Psoas muscle (tissue), 8 donors: ENCODE measurements around the gene NAT14. TPM values are rescaled to one million over a fixed set of nuclear protein-coding genes. Genes with fewer than 3 reads are reported as not detected.

ENCODE experiments used
- ATAC-seq, 4 donors: fragments of 200-7000 bp; cut with Tn5 transposase; one replicate each; pipeline ENCODE4 v1.9.1; 2020; ENCODE audit warnings: moderate library complexity in 3 of 4, mild to moderate bottlenecking in 2 of 4
- DNase-seq, 2 donors: peaks; one replicate each; pipeline ENCODE4 v3.0.0-alpha.2; 2020
- H3K27ac ChIP-seq: fragments of 200-600 bp; one replicate; pipeline ENCODE4 v1.8.0; 2022
- H3K27me3 ChIP-seq, 3 donors: fragments of 200-600 bp in 1 of 3; one replicate each; pipeline versions ENCODE4 v1.6.1 to v1.8.0; 2013 to 2022; ENCODE audit warnings: low read length in 2 of 3, mild to moderate bottlenecking in 2 of 3, moderate library complexity in 1 of 3; ENCODE audit not compliant: insufficient read depth in 3 of 3
- H3K36me3 ChIP-seq, 2 donors: fragments of 200-600 bp in 1 of 2; one replicate each; pipeline versions ENCODE4 v1.6.1 to v1.8.0; 2013 to 2022; ENCODE audit warnings: low read depth in 1 of 2, mild to moderate bottlenecking in 1 of 2, moderate library complexity in 1 of 2; ENCODE audit not compliant: insufficient read depth in 1 of 2
- H3K4me1 ChIP-seq: fragments of 200-600 bp; one replicate; pipeline ENCODE4 v1.8.0; 2022
- H3K4me3 ChIP-seq: fragments of 200-600 bp; one replicate; pipeline ENCODE4 v1.8.0; 2022; ENCODE audit warnings: mild to moderate bottlenecking
- H3K9me3 ChIP-seq: fragments of 200-600 bp; one replicate; pipeline ENCODE4 v1.8.0; 2022
- WGBS, 3 donors: extraction: QIAGEN DNeasy Blood & Tissue Kit; methylation state at CpG; one replicate each; pipeline versions ENCODE4 v1.1.6 to v1.1.7; 2013; 5-methylcytosine and 5-hydroxymethylcytosine counted together
- intact Hi-C, 2 donors: fragments of 100-400 bp; cut with DNase I; formaldehyde crosslinking; loops; one replicate each; pipeline versions ENCODE4 v1.11.0 to v1.14.2; 2022
- polyA plus RNA-seq, 3 donors: library from polyadenylated mRNA; stranded (reverse); fragments of 200-250 nt; gene quantifications; one replicate each; pipeline ENCODE4 v1.2.3, GENCODE V29; 2013
- total RNA-seq, 4 donors: library from RNA; stranded (reverse); fragmentation: NEBNext Ultra II Directional in 2 of 4; extraction: Animal tissue kit (Norgen Biotek cat#: 25700) in 2 of 4; gene quantifications; one replicate each; pipeline versions ENCODE4 v1.2.1 to v1.2.4, GENCODE V29; 2021 to 2023
- TF ChIP-seq, protein P1 (sequence below): fragments of 200-600 bp; IDR thresholded peaks from one replicate; pipeline ENCODE4 v1.8.0; 2022; ENCODE audit warnings: antibody characterized with exemption
- donor health status: healthy with polysubstance abuse.
- donor health status: DM: no; HTN: no; CAD: no; lungs with moderate emphysema.
- donor health status: Bipolar disorder and iron deficiency.
- donor health status: healthy.
- donor health status: DM: yes; HTN: yes; CAD: no.
- donor health status: DM: no; HTN: no; CAD: no.
- donor health status: DM: no; HTN: no; CAD: no.
- donor health status: DM: yes; HTN: yes; CAD: no.

Gene NAT14
- total and polyA plus RNA-seq, 7 donors: 2.0 to 6.3 (median 3.6) TPM

DNA sequence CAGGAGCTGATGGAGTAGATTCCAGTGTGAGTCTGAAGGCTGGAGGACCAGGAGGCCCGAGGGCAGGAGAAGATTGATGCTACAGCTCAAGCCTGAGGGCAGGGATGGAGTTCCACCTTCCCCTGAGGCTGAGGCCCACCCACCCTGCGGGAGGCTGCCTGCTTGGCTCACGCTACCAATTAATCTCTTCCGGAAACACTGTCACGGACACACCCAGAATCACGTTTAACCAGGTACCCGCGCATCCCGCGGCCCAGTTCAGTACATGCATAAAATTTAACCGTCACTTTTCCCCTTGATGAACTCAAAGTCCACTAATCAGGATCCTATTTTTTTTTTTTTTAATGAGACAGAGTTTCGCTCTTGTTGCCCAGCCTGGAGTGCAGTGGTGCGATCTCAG lies 13.7 kb upstream of the NAT14 start:
- intact Hi-C loops: no loop called here
- TF ChIP-seq, protein P1, sequence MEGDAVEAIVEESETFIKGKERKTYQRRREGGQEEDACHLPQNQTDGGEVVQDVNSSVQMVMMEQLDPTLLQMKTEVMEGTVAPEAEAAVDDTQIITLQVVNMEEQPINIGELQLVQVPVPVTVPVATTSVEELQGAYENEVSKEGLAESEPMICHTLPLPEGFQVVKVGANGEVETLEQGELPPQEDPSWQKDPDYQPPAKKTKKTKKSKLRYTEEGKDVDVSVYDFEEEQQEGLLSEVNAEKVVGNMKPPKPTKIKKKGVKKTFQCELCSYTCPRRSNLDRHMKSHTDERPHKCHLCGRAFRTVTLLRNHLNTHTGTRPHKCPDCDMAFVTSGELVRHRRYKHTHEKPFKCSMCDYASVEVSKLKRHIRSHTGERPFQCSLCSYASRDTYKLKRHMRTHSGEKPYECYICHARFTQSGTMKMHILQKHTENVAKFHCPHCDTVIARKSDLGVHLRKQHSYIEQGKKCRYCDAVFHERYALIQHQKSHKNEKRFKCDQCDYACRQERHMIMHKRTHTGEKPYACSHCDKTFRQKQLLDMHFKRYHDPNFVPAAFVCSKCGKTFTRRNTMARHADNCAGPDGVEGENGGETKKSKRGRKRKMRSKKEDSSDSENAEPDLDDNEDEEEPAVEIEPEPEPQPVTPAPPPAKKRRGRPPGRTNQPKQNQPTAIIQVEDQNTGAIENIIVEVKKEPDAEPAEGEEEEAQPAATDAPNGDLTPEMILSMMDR: no peak
- no peak overlapping the region for H3K27ac ChIP-seq
- H3K36me3 ChIP-seq: no peaks in the 10 kb centered on the region
- H3K4me3 ChIP-seq: no peak overlapping the region
- no peaks in the 10 kb centered on the region for H3K27me3 ChIP-seq
- 82 to 84% (median 83%) methylated on average over 13 of the region's 13 CpGs for WGBS, 3 donors
- DNase-seq: no peak
- peaks cover 5% of the 10 kb centered on the region for H3K4me1 ChIP-seq
- ATAC-seq: no peak
- no peaks in the 10 kb centered on the region for H3K9me3 ChIP-seq

DNA sequence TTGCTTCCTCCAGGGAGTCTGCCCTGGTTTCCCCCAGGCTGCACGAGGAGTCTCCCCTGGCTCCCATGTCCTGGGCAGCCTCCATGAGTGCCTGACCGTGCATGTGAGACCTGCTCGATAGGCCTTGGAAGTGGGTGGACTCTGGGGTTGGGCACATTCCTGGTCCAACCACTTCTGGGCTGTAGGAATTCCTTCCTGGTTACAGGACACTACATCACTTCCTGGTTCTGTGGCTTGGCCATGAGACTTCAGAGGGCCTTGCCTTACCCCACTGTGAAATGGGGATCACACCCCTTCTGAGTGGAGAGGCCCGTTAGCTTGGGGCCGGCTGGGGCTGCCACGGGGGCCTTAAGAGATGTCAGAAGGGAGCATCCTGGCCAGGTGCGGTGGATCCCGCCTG lies 12.5 kb upstream of the NAT14 start:
- ATAC-seq (no peak), DNase-seq (no peak)
- 68 to 79% (median 74%) methylated on average over 8 of the region's 8 CpGs for WGBS, 3 donors
- no peak overlapping the region for H3K4me3 ChIP-seq
- H3K9me3 ChIP-seq: no peaks in the 10 kb centered on the region
- H3K27me3 ChIP-seq: no peaks in the 10 kb centered on the region
- no peaks in the 10 kb centered on the region for H3K36me3 ChIP-seq
- H3K27ac ChIP-seq: no peak overlapping the region
- TF ChIP-seq, protein P1: no peak
- intact Hi-C loops: no loop called here
- peaks cover 8% of the 10 kb centered on the region for H3K4me1 ChIP-seq

DNA sequence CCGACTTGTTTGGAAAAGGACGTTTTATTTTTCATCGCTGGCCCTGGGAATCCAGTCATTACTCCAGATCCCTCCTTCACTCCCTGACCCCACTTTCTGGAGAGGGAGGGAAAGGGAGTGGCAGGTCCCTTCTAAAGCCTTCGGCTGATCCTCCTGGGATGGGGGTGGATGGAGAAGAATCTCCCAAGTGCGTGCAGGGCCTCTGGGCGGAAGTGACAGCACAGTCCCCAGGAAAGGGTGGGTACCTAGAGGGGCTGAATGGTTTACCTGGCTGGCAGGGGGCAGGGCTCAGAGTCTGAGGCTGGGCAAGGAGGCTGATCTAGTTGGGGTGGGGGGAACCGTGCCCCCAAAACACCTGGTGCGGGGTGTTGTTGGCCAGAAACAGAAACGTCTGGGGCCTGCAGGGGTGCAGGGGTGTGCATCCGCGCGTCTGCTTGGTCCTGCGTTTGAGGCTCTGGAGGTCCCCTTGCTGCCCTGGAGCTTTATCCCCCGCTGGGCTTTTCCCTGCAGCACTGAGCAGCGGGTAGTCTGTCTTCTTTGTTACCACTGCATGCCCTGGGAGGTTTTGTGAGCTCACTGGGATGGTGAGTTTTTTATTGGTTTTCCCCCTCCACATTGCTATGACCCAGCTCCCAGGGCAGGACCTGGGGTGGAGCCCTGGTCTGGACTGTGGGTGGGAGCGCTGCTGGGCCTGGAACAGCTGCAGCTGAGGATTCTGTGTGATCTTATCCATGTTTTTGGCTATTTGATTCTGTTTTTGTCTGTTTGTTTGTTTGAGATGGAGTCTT lies 11.6 kb upstream of the NAT14 start:
- ATAC-seq: no peak
- TF ChIP-seq, protein P1: no peak
- WGBS, 3 donors: 46 to 58% (median 58%) methylated on average over 16 of the region's 16 CpGs
- intact Hi-C loops: no loop called here
- no peak for DNase-seq
- Histone ChIP-seq H3K36me3 (no peaks in the 10 kb centered on the region), H3K27me3 (no peaks in the 10 kb centered on the region), H3K4me1 (peaks cover 18% of the 10 kb centered on the region), H3K4me3 (no peak overlapping the region), H3K9me3 (no peaks in the 10 kb centered on the region), H3K27ac (no peak overlapping the region)

DNA sequence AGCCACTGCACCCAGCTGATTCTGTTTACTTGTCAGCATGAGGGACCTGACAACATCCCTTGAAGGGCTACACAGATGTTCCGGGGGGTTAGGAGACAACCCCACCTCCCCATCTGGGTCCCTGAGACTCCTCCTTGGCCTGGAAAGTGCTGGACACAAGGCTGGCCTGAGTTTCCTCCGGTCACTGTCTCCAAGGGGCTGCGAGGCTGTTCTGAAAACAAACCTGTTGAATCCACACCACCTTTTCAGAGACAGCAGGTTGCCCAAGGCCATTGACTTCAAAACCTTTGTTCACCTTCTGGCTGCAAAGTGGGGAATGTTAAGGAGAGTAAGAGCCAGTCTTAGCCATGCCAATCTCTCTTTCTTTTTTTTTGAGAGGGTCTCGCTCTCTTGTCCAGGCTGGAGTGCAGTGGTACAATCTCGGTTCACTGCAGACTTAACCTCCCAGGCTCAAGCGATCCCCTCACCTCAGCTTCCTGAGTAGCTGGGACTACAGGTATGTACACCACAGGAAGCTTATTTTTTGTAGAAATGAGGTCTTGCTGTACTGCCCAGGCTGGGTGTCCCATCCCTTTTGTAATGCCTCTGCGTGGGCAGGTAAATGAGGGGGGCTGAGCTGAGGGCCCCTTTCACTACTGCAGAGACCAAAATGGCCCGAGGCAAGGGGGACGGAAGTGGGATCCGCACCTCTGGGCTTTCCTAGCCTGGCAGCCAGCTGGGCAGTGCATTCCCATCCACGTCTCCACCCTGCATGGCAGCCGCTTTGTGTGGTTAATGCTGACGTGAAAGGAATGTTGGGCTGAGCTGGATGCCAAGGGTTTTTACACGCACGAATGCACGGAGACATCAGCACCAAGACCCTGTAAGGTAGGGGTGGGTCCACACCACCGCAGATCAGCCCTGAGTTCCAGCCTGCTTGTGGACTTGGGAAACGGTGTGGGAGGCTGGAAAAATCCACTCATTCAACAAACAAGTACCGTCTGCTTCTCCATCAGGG lies 10.4 kb upstream of the NAT14 start:
- intact Hi-C loops: no loop called here
- no peak for ATAC-seq
- Histone ChIP-seq H3K36me3 (no peaks in the 10 kb centered on the region), H3K9me3 (no peaks in the 10 kb centered on the region), H3K27ac (no peak overlapping the region), H3K4me3 (no peak overlapping the region), H3K27me3 (no peaks in the 10 kb centered on the region), H3K4me1 (peaks cover 18% of the 10 kb centered on the region)
- 73 to 76% (median 73%) methylated on average over 19 of the region's 19 CpGs for WGBS, 3 donors
- TF ChIP-seq, protein P1: no peak
- no peak for DNase-seq
